GM19438 (cell line): ENCODE results near the gene NUTM2E.
"Not testable (repeated sequence)": the region's sequence is repeated elsewhere in the genome, so short reads cannot be mapped to it uniquely, and the experiment has no call there.

ENCODE experiments used
- ATAC-seq: cut with Tn5 transposase; IDR thresholded peaks from one replicate; pipeline ENCODE4 v1.9.1; 2021; ENCODE audit warnings: low read depth; ENCODE audit not compliant: unreplicated experiment

NUTM2E gene

GRCh38 chr10:79862803-79863202, 36.3 kb downstream of the NUTM2E start:
- not testable (repeated sequence) for ATAC-seq

GRCh38 chr10:79866903-79867551, 40.5 kb downstream of the NUTM2E start:
- not testable (repeated sequence) for ATAC-seq

- ATAC-seq = not testable (repeated sequence)
Measured at GRCh38 chr10:79868023-79868422, 41.5 kb downstream of the NUTM2E start.

GRCh38 chr10:79869439-79870097, 43.0 kb downstream of the NUTM2E start:
- not testable (repeated sequence) for ATAC-seq

- ATAC-seq = not testable (repeated sequence)
Measured at GRCh38 chr10:79871729-79872128, 45.2 kb downstream of the NUTM2E start.
